Measurements from ENCODE around the gene UBE2F.

The UBE2F gene, protein sequence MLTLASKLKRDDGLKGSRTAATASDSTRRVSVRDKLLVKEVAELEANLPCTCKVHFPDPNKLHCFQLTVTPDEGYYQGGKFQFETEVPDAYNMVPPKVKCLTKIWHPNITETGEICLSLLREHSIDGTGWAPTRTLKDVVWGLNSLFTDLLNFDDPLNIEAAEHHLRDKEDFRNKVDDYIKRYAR

DNA sequence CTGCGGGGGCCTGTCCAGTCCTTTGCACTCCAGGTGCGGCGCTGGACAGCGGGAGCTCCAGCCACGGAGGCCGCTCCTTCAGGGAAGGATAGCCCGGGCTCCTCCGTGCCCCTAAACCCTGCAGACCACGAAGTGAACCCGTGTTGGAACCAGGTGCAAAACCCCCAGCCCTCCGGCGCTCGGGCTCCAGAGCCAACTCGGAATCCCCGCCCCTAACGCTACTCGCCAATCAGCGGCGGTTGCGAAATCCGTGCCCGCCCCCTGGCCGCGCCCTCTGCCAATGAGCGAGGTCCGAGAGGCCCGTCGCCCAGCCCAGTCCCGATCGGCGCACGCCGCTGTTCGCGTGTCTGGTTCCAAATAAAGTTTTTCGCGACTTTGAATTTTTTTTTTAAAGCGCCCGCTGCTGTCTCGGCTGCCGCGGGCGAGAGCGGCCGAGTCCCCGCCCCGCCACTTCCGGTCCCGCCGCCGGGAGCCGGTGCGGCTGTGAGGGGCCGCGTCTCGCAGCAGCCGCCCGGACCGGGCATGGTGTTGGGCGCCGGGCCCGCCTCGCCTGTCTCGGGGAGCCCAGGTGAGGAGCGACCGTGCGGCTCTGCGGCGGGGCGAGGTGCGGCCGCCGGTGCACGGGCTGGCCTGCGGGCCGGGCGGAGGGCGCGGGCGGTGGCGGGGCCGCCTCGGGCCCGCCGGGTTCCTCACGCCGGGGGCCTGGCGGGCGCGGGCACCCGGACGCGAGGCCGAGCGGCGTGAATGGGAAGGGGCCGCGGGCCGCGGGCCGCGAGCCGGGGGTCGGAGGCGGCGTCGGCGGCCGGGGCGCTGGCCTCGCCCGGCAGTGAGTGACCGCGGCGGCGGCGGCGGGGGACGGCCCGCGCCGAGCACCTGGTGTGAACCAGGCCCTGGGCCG lies at the start of gene UBE2F:
Gene UBE2F, plus strand, starts transcription at position 450 of the 898 bp plus-strand sequence. CDS start 6,094 bp downstream, outside the sequence.
- DNase-seq (ENCODE audit: low read depth), result peak; percentile 96

DNA sequence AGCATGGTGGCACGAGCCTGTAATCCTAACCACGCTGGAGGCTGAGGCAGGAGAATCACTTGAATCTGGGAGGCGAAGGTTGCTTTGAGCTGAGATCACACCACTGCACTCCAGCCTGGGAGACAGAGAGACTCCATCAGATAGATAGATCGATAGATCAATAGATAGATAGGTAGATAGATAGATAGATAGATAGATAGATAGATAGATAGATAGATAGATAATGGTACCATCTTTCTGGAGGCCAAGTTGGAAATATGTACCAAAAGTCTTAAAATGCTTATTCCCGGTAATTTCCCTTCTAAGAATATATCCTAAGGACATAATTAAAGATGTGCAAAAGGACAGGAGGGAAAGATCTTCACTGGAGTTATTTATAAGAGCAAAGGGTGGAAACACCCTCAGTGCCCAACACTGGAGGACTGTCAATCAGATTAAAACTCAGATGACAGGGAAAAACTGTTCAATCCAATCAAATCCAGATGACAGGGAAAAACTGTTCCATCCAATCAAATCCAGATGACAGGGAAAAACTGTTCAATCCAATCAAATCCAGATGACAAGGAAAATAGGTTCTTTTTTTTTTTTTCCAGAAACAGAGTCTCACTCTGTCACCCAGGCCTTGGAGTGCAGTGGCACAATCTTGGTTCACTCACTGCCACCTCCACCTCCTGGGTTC lies 49.0 kb upstream of the UBE2F start:
- no peak for DNase-seq (ENCODE audit: low read depth)

DNA sequence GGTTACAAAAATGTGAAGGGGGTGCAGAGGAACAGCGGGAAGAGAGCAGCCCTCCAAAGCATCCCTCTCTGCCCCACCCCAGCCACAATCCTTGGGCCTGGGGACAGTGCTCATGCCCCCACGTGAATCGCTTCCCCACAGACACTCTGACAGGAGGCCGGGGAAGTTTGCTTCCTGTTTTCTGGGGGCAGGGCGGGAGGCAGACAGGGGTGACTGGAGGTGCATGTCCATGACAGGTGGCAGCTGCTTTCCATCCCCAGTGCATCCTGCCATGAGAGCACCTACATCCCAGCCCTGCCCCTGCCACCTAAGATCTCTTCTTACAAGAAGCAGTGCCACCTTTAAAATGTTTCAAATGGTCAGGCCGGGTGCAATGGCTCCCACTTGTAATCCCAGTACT lies 47.2 kb upstream of the UBE2F start:
- DNase-seq (ENCODE audit: low read depth), result no peak

DNA sequence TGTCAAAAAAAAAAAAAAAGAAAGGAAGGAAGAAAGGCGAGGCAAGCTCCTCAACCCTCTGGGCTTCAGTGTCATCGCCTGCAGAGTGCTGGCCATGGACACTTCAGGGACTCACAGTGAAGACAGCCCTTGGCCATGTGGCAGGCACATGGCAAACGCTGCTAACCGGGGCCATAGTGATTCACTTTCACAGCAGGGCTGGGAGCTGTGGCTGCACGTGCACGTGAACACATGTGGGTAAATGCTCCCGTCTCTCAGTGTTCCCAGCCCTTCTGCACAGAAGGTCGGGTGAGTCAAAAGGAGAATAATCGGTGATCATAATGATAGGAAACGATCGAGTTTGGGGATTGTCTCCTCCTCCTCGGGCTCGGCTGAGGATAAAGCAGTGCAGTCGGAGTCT lies 46.1 kb upstream of the UBE2F start:
- DNase-seq (ENCODE audit: low read depth), result no peak

DNA sequence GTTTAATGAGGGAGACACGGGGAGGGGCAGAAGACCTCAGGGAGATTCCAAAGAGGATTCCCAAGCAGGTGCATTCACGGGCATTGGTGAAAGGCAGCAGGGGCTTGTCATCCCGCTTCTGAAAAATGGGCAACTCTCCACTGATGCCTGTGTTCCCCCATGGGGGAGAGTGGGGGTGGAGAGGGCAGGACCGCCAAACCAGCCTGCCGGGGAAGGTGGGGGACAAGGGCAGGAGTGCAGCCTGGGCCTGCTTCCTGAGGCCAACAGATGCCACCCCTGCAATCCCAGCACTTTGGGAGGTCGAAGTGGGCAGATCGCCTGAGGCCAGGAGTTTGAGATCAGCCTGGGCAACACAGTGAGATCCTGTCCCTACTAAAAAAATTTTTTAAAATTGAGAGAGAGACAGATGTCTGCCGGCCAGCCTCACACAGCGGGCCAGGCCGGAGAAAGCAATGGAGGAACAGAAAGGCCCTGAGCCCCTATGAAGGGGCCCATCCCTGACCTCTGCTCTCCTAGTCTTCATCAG lies 44.8 kb upstream of the UBE2F start:
- DNase-seq (ENCODE audit: low read depth), result no peak

DNA sequence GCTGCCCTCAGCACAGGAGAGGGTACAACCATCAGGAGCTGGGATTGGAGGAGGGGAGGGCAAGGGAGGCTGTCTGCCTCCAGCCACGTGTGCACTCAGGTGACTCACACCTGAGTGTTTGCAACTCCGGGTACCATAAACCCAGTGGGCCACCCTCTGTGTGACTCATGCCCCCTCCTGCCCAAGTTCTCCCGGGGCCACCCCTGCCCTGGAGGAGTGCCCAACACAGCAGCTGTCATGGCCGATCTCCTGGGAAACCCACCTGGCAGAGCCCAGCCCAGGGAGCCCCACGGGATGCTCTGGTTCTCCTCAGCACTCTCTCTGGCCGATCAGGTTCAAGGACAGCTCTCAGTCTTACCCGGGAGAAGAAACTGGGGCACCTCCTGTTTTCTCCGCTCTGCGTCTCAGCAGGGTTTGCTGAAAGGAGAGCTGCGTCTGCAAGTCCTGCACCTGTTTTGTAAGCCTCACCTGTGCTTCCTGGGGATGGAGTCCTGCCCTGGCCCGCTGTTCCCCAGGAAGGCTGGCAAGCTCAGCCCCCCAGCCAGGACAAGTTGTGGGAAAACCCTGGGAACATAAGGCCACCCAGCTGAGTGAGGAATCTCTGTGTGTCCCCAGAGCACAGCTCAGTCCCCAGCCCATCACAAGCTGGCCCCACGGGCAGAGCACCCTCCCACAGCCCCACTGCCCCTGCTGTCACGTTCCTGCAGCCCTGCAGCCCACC lies 44.0 kb upstream of the UBE2F start:
- DNase-seq (ENCODE audit: low read depth), result no peak

DNA sequence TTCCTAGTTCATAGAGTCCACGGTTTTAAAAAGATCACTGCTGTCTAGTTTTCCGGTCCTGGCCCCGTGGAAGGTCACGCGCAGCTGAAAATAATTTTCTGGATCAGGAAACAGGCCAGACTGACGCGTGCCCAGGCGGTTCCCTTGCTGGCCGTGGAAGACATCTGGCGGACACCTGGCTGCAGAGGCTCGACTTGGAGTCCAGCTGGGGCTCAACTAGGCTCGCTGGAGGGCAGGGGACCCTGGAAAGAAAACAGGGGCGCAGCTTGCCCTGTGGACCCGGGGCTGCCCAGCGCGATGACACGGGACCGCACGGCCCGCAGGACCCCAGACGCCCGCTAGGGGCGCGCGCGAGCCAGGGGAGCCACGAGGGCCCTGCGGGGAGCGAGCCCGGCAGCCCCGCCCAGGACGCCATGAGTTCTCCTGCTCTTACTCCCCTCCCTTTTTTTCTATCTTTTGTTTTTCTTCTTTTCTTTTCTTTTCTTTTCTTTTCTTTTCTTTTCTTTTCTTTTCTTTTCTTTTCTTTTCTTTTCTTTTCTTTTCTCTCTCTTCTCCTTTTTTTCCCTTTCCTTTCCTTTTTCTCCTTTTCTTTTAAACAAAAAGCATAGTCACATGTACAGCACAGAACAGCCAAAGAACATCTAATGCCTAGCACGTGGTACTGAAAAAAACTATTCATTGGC lies 43.2 kb upstream of the UBE2F start:
- DNase-seq (ENCODE audit: low read depth), result peak; percentile 68

DNA sequence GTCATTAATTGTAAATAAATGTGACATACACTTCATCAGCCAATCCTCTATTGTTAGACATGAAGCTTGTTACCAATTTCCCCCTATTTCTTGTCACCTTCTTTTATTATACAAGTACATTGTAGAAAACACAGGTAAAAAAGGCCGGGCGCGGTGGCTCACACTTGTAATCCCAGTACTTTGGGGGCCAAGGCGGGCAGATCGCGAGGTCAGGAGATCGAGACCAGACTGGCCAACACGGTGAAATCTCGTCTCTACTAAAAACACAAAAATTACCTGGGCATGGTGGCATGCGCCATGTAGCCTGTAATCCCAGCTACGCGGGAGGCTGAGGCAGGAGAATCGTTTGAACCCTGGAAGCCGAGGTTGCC lies 42.7 kb upstream of the UBE2F start:
- DNase-seq (ENCODE audit: low read depth), result no peak

DNA sequence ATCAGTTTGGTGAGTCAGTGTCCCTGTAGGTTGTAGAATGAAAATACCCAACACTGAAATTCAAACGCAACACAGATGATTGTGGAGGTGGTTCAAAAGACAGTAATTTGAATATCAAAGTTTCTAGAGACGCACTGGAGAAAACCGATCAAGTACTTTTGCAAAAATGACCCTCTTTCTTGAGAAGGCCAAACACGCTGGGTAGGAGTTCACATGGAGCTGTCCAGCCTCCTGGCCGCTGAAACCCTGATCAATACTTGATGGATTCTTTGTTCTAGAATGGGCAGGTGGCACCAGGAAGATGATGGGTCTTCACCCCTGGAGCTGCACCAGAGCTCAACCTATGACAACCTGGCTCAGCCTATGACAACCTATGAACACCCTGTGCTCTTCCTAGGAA lies 39.7 kb upstream of the UBE2F start:
- DNase-seq (ENCODE audit: low read depth), result no peak

DNA sequence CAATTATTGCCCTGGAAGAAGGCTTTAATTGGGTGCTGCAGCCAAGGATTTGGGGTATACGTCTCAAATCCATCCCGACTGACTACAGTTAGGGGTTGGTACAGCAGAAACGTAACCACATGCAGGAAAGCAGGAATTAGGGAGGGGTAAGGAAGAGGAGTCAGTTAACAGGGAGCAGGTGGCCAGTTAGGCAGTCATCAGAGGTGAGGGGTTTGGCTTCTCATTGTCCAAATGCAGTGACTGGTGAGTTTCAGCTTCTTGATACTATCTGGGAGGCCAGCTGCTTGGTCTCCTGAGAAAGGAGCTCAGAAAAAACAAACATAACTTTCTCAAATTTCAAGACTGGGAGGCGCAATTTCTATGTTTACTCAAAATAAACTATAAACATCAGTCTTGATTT lies 38.8 kb upstream of the UBE2F start:
- DNase-seq (ENCODE audit: low read depth), result no peak

DNA sequence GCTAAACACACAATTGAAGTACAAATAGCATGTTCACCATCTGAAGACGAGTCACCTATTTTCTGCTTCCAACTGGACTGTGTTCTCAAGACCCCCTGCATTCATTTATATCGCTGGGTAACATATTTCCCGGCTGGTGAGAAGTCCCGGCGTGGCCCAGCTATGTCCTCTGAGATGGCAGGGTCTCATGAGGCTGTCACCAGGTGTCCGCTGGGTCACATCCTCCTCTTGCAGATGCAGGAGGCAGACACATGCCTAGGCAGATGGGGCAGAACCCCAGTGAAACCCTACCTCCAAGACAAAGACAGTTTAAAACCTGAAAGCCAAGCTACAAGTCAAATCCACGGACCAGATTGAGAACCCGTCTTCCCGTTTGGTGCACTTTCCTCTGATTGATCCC lies 36.8 kb upstream of the UBE2F start:
- DNase-seq (ENCODE audit: low read depth), result no peak

DNA sequence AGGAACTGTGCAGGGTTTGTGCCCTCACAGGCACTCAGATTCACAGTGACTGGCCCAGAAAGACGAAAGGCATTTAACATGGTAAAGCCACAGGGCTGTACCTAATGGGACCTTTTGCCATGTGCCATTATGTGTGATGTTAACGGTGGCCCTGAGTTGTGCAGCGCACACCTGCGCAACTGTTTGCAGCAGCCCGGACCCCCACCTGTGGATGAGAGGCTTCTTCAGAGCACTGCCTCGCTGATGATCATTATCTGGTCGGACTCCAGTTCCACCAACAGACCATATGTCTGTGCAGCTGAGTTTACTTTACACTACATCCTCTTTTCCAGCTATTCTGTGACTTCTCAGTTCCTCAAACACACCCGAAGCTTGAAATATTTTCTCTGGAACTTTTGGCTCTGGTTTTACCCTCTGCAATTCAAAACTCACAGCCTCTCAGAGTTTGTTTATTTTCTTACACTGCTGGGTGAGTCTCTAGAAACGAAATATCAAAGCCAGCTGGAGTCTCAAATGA lies 35.6 kb upstream of the UBE2F start:
- DNase-seq (ENCODE audit: low read depth), result no peak

DNA sequence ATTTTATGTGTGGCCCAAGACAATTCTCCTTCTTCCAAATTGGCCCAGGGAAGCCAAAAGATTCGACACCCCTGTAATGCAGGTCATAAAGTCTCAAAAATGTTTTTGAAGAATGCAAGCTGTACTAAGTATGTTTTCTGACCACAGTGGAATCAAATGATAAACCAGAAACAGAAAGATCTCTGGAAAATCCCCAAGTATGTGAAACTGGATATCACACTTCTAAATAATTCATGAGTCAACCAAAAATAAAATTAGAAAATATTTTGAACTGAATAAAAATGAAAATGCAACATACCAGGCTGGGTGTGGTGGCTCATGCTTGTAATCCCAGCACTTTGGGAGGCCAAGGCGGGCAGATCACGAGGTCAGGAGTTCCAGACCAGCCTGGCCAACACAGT lies 34.1 kb upstream of the UBE2F start:
- no peak for DNase-seq (ENCODE audit: low read depth)

DNA sequence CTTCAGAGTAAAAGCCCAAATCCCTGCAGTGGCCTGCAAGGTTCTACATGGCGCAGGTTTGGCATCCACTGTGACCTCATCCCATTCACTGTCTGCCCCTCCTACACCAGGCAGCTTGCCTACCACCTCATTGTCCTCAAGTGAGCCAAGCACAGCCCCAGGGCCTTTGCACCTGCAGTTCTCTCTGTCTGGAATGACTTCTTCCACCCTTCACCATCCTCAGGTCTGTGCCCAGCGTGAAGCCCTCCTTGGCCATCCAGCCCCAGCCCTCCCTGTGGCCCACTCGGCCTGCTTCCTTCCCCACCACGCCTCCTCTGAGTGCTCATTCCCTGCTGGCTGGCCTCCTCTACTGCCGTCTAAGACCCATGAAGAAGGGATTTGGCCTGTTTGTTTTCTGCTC lies 32.6 kb upstream of the UBE2F start:
- no peak for DNase-seq (ENCODE audit: low read depth)

DNA sequence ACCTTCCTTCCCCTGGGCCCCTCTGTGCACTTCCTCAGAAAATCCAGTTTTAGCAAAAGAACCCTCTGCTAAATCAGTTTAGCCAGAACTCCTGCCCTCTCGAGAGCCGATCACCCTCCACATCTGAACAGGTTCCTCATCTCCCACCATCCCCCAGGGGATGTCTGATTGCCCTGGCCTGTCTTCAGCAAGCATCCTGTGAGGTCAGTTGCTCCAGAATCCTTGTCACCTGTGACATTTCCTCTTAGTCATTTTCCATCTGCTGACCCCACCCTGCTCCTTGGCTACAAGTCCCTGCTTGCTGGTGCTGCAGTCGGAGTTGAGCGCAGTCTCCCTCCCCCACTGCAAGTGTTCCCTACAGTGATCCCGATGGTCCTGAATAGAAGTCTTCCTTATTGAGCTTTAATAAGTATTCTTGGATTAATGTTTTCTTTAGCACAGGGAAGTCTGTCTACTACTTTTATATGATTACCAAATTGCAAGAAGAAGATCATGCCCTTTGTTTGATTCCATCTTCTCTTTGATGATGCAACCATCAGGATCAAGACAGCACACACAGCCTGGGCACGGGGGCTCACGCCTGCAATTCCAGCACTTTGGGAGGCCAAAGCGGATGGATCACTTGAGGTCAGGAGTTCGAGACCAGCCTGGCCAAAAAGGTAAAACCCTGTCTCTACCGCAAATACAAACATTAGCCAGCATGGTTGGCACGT lies 30.9 kb upstream of the UBE2F start:
- DNase-seq (ENCODE audit: low read depth), result no peak

DNA sequence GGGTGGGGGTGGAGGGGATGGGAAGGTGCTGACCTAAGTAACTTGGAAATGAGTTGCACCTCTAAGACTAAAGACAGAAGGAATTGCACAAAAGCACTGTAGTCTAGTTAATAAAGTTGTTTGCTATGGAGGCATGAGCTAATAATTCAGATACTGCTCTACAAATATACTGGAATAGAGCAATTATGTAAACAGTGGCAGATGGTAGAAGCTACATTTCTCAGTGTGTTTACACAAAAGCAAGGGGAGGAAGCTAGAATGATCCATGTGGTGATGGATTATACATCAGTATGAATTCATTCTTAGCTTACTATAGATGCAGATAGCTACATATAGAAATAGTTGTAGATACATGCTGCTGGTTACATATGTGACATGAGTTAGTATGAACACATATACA lies 27.6 kb upstream of the UBE2F start:
- no peak for DNase-seq (ENCODE audit: low read depth)

DNA sequence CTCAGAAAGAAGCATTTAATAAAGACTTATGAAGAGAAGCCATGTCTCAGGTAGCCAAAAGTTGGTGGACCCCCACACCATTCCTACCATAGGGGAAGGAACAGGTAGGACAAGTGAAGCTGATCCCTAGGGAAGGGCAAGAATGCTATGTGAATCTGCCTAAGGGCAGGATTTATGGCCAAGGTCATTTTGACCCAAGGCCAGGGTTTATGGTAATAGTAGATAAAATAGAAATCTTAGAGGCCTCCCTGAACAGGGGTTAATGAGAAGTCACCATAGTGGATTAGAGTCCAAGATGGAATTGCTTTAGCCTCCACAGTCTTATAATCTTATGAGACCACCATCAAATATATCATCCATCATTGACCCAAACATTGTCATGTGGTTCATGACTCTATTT lies 26.0 kb upstream of the UBE2F start:
- DNase-seq (ENCODE audit: low read depth), result no peak

DNA sequence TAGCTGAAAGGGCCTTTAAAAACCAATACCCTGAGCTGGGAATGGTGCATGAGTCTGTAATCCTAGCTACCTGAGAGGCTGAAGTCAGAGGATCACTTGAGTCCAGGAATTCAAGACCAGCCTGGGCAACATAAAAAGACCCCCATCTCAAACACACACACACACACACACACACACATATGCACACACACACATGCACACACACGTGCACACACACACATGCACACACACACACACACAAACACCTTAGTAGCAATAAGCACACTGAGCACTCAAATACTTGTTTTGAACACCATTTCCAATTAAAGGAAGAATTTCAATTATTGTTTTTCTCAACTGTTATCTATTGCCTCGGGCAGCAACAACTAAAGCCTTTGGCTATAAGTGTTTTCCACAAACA lies 25.6 kb upstream of the UBE2F start:
- no peak for DNase-seq (ENCODE audit: low read depth)

DNA sequence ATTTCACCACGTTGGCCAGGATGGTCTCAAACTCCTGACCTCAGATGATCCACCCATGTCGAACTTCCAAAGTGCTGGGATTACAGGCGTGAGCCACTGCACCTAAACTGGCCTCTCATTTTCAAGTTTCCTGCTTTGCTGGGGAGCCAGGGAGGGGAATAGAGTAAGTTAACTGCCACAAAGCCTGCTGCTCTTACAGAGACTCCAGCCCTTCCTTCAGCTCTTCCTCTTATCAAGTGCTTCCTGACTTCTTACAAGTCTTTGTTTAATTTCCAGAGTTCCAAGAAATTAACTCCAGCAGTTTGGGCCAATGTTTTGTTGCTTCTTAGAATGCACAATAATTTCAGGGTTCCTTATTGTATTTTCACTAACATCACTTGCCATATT lies 24.3 kb upstream of the UBE2F start:
- no peak for DNase-seq (ENCODE audit: low read depth)

DNA sequence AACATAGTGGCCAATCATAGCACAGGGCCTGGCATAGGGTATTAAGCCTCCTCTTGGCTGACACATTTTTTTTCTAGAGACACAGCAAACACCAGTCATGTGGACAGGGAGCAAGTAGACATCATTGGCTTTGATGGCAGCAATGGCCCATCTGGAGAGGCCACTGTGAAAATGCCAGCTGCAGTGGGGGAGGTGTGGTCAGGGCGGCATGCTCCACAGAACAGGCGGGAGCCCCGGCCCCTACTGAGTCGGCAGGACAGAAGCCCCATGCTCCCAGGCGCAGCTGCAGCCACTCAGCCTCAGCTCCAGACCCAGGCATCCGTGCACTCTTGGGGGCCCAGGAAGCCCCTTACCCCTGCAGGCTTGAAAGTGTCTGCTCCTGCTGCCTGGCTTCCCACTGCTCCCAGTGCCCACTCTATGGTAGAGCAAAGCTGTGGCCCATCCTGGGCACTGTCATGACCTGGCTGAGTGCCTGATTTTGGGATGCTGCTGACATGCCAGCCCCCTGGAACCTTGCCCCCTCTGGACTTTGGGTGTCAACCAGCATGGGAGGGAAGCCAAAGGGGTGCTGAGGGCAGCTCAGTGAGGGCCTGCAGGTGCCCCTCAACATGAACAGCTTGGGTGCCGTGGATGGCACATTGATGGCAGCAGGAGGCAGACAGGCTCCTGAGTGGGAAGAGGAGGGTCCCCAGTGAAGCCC lies 23.3 kb upstream of the UBE2F start:
- no peak for DNase-seq (ENCODE audit: low read depth)

Data from stimulated activated CD8-positive, alpha-beta memory T cell treated with anti-CD3 and anti-CD28 coated beads, Interleukin-12 subunit alpha, Interleukin-12 subunit beta, amount 100 ng/mL, for 4 hours (primary cell).